H7 (cell line): ENCODE measurements around the gene REV3L. TPM values are rescaled to one million over a fixed set of nuclear protein-coding genes. Genes with fewer than 3 reads are reported as not detected.
"Not testable (repeated sequence)": the region's sequence is repeated elsewhere in the genome, so short reads cannot be mapped to it uniquely, and the experiment has no call there.

ENCODE experiments used
- DNase-seq: peaks from one replicate; pipeline ENCODE4 v3.0.0; 2012
- H3K27me3 ChIP-seq: 2 replicates; pipeline ENCODE4 v1.6.0; 2011; ENCODE audit warnings: mild to moderate bottlenecking, low read length; ENCODE audit not compliant: control insufficient read depth, insufficient read depth
- H3K36me3 ChIP-seq: replicated peaks from 2 replicates; pipeline ENCODE4 v1.5.1; 2011; ENCODE audit warnings: low read length; ENCODE audit not compliant: control insufficient read depth, insufficient read depth
- H3K4me3 ChIP-seq: 2 replicates; pipeline ENCODE4 v1.5.1; 2011; ENCODE audit warnings: low read depth, mild to moderate bottlenecking, control low read depth, low read length, moderate library complexity; ENCODE audit not compliant: insufficient read depth
- total RNA-seq: library from RNA; depleted of rRNA; stranded (reverse); fragments of >200 nt; shearing (Covaris generic); gene quantifications from 2 replicates; pipeline ENCODE4 v1.2.3, GENCODE V29; 2014

Gene REV3L
- total RNA-seq, 1 experiment from 2014 or later, result 2.1 TPM

DNA sequence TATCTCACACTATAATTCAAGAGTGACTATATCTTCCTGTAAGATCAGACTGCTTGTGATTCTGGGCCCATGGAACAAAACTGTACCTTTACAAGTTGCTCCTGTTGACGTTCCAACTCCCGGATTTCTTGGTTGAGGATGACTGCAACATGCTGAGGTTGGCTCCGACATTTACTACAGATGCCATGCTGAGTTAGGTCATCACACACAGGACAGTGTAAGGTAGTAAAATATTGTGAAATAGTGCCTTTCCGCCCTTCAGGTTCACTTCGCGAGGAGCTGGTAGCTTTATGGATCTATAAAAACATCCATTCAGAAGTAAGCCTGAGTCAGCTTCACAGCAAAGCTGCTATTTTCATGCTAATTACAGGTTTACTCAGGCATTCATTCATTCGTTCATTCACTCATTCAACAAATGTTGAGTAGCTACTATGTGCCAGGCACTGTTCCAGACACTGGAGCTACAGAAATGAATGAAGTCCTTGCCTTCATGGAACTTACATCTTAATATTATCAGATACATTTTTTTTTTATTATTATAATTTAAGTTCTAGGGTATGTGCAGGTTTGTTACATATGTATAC, 175.7 kb downstream of the REV3L start:
- no peak for DNase-seq
- Histone ChIP-seq H3K27me3 (no peaks in the 10 kb centered on the region), H3K36me3 (peaks cover 1% of the 10 kb centered on the region), H3K4me3 (no peak overlapping the region)

- Histone ChIP-seq H3K36me3 (peaks cover 1% of the 10 kb centered on the region), H3K4me3 (no peak overlapping the region), H3K27me3 (no peaks in the 10 kb centered on the region)
- DNase-seq, result peak; percentile 55
Measured at GRCh38 chr6:111306104-111306888, 176.7 kb downstream of the REV3L start.

DNA sequence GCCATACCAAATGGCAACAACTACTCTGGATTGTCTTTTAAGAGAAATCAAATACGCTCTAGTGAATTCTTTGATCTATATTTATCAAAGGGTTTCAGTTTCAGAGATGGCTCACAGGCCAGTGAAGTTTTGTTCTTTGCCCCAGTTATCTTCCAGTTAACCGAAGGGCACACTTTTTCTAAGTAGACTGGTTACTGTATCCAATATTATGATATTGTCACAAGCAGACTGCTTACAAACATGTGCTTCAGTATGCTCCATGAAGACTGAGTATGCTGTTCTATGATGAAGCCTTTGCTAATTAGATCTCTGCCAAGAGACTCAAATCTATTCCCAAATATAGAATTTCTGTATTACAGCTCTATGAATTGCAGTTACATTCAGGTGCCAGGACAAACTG, 181.1 kb downstream of the REV3L start:
- H3K4me3 ChIP-seq, result no peak overlapping the region
- DNase-seq, result no peak
- no peaks in the 10 kb centered on the region for H3K36me3 ChIP-seq
- no peaks in the 10 kb centered on the region for H3K27me3 ChIP-seq

- H3K36me3 ChIP-seq, H3K27me3 ChIP-seq, H3K4me3 ChIP-seq, DNase-seq: not testable (repeated sequence)
Measured at GRCh38 chr6:111300938-111301800, 181.8 kb downstream of the REV3L start.

GRCh38 chr6:111297776-111298175, 185.2 kb downstream of the REV3L start:
- Histone ChIP-seq H3K27me3 (no peaks in the 10 kb centered on the region), H3K36me3 (no peaks in the 10 kb centered on the region), H3K4me3 (no peak overlapping the region)
- DNase-seq, result no peak

DNA sequence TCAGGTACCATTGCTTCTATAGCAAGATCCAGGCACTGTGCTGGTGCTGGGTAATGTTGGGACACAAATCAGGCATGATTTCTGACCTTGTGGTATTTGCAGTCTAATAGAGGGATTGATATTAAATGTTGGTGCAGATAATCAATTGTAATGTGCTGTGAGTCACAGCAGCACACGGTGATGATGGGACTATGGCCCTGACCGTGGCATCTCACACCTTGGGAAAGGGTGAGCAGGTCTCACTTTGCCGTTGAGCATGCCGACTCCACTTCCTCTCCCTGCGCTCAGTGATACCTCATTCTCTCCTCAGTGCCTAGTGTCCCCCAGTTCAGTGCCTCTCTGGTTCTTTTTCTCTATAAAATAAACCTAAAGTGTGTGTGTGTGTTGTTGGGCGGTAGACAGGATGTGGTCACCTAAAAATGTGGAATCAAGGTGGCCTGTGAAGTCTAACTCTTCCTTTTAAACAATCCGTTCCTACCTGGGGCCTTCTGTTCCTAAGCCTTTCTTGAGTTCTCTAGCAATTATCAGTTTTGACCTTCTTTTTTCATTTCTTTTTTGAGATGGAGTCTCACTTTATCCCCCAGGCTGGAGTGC, 188.5 kb downstream of the REV3L start:
- H3K27me3 ChIP-seq, result no peaks in the 10 kb centered on the region

DNA sequence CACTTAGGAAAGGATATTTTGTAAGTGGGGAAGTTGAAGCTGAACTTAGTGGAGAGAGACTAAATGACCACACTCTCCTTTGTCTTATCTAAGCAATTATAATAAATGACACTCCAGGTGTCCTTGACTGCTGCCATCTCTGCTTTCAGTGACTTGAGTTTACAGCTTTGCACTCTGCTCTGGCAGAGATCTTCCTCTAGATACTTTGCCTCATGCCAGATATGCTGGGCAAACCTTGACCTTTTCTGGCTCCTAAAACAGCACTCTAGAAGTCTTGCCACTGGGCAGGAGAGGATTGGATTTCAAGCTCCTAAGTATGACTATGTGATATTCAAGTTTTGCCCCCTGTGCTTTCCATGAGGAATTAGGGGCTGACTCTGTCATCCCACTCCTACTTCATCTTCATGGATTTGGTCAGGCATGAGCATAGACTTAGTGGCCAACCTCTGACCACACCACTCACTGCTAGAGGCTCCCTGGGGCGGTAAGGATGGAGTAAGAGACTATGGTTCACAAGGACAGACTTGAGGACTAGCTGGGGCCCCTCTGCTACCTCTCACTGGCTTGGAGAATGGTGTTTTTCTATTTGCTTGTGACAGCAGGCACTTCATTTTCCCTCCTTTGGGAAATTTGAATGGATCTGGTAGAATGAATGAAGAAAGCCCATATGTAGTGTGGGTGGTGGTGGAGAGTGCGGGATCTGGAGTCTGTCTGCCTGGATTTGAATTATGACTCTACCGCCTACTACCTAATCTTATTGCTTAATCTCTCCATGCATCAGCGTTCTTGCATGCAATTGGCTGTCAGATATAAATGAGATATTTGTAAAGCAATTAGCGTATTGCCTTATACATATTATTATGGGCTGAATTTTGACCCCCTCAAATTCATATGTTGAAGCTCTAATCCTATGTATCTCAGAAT, 191.4 kb downstream of the REV3L start:
- DNase-seq, result no peak

More for the DNA sequence above, 188.5 kb downstream of the REV3L start:
- H3K4me3 ChIP-seq, result no peak overlapping the region
- DNase-seq, result no peak
- no peaks in the 10 kb centered on the region for H3K36me3 ChIP-seq

DNA sequence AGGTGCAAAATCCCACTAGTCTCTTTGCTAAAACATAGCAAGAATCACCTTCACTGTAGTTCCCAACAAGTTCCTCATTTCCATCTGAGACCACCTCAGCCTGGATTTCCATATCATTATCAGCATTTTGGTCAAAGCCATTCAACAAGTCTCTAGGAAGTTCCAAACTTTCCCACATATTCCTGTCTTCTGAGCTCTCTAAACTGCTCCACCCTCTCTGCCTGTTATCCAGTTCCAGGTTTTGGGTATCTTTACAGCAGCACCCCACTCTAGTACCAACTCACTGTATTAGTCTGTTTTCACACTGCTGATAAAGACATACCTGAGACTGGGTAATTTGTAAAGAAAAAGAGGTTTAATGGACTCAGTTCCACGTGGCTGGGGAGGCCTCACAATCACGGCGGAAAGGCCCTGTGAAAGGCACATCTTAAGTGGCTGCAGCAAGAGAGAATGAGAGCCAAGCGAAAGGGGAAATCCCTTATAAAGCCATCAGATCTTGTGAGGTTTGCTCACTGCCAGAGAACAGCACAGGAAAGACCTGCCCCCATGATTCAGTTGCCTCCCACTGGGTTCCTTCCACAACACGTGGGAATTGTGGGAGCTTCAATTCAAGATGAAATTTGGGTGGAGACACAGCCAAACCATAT, 192.2 kb downstream of the REV3L start:
- not testable (repeated sequence) for H3K36me3 ChIP-seq, H3K27me3 ChIP-seq, DNase-seq, H3K4me3 ChIP-seq

More for the DNA sequence above, 191.4 kb downstream of the REV3L start:
- Histone ChIP-seq H3K36me3 (no peaks in the 10 kb centered on the region), H3K4me3 (no peak overlapping the region), H3K27me3 (no peaks in the 10 kb centered on the region)

- not testable (repeated sequence) for H3K36me3 ChIP-seq, DNase-seq, H3K27me3 ChIP-seq, H3K4me3 ChIP-seq
Measured at GRCh38 chr6:111284356-111284755, 198.7 kb downstream of the REV3L start.

GRCh38 chr6:111283707-111284106, 199.3 kb downstream of the REV3L start:
- Histone ChIP-seq H3K36me3 (peaks cover 3% of the 10 kb centered on the region), H3K27me3 (no peaks in the 10 kb centered on the region), H3K4me3 (no peak overlapping the region)
- DNase-seq, result no peak

GRCh38 chr6:111282515-111282914, 200.5 kb downstream of the REV3L start:
- no peak for DNase-seq
- Histone ChIP-seq H3K36me3 (peaks cover 8% of the 10 kb centered on the region), H3K4me3 (no peak overlapping the region), H3K27me3 (no peaks in the 10 kb centered on the region)

DNA sequence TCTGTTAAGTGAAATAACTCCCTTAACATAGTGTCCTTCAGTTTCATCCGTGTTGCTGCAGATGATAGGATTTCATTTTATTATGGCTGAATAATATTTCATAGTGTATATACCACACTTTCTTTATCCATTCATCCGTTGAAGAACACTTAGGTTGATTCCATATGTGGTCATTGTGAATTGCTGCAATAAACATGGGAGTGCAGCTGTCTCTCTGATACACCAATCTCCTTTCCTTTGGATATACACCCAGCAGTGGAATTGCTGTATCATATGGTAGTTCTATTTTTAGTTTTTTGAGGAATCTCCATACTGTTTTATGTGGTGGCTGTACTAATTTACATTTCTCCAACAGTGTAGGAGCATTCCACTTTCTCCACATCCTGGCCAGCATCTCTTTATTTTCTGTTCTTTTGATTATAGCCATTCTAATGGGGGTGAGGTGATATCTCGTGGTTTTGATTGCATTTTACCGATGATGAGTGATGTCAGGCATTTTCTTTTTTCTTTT, 202.5 kb downstream of the REV3L start:
- H3K36me3 ChIP-seq, result peaks cover 15% of the 10 kb centered on the region
- no peak overlapping the region for H3K4me3 ChIP-seq
- no peaks in the 10 kb centered on the region for H3K27me3 ChIP-seq
- no peak for DNase-seq

DNA sequence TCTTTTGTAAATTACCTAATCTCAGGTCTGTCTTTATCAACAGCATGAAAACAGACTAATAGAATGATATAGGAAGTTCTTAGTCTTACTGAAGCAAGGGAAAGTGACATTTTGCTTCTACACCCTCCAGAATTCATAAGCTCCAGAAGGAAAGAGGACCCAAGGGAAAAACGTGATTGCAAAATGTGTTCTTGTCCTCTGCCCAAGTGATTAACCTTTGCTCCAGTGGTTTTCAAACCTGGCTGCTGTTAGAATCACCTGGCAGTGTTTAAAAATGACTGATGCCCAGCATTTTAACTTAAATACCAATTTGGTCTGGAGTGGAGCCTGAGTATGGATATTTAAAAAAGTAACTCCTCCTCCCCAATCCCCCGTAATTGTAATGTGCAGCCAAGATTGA, 204.3 kb downstream of the REV3L start:
- H3K27me3 ChIP-seq, result no peaks in the 10 kb centered on the region
- H3K36me3 ChIP-seq, result peaks cover 15% of the 10 kb centered on the region
- no peak for DNase-seq
- H3K4me3 ChIP-seq, result no peak overlapping the region
